Hippocampal formation (tissue), 2 donors: ENCODE measurements around the gene BICD1.
"Not testable (repeated sequence)": the region's sequence is repeated elsewhere in the genome, so short reads cannot be mapped to it uniquely, and the experiment has no call there.

Experiments used
- DNase-seq, 2 donors: peaks; one replicate each; lab custom pipeline; 2025; lab: John Stamatoyannopoulos, UW

The BICD1 gene

DNA sequence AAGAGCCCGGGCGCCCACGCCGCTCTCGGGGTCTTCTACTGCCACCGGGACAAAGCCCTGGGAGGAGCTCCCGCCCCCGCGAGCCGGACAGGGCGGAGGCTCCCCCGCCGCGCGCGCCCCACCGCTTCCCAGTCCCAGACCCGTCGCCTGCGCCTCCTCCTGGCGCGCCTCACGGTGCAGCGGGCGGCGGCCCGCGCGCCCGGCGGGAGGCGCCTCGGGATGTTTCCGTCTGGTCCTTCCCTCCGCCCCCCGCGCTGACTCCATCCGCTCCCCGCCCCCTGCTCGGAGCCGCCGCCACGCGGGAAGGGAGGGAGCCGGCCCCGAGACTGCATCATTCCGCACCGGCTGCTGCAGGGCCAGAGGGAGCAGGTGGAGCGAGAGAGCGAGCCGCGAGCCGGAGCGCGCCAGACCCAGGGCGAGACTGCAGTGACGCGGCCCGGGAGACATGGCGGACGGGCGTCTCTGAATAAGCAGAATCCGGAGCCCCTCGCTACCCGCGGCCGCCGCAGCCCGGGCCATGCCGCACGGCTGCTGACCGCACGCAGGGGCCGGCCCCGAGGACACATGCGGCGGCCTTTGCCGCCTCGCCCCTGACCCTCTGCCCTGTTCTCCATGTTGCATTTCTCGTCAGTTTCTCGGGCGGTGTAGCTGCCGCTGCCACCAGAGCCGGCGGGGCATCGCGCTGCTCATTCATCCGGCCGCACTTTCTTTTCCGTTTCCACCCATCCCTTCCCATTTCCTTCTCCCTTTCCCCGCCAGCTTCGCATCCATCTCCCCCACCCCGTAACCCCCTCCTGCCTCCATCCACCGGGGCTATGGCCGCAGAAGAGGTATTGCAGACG is at the start of gene BICD1:
Gene BICD1, plus strand, starts transcription at position 331 of the 842 bp plus-strand sequence. Its CDS starts 485 bp downstream, at position 816.
- DNase-seq: peak; percentile 82 to 90

DNA sequence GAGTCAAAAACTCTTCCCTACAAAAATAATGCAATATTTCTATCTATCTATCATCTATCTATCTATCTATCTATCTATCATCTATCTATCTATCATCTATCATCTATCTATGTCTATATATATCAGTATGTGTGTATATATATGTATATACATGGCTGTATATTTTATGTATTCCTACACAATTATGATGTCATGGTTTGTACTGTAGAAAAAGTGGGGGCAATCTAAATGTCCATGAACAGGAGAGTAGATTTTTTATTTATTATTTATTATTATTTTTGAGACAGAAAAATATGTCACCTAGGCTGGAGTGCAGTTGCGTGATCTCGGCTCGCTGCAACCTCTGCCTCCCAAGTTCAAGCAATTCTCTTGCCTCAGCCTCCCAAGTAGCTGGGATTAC is 45.6 kb upstream of the BICD1 start:
- no peak for DNase-seq

DNA sequence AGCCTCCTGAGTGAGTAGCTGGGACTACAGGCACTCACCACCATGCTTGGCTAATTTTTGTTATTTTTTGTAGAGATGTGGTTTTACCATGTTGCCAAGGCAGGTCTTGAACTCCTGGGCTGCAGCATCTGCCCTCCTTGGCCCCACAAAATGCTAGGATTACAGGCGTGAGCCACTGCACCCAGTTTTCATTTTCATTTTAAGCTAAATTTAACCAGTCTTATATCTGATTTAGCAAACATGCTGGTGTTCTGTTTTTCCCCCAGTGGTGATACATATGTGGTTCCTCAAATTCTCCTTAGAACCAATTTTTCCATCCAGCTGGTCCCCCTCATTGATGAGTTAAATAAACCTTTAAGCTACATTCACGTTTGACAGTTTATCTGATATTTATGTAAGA is 43.8 kb upstream of the BICD1 start:
- no peak for DNase-seq

DNA sequence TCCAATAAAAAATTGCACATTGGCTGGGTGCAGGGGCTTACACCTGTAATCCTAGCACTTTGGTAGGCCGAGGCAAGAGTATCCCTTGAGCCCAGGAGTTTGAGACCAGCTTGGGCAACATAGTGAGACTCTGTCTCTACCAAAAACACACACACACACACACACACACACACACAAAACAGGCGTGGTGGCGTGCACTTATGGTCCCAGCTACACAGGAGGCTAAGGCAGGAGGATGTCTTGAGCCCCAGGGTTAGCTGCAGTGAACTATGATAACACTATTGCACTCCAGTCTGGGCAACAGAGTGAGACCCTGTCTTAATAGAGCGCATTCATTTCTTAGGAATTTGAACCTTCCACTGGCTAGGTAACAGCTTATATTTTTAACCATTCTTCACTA is 42.9 kb upstream of the BICD1 start:
- no peak for DNase-seq

DNA sequence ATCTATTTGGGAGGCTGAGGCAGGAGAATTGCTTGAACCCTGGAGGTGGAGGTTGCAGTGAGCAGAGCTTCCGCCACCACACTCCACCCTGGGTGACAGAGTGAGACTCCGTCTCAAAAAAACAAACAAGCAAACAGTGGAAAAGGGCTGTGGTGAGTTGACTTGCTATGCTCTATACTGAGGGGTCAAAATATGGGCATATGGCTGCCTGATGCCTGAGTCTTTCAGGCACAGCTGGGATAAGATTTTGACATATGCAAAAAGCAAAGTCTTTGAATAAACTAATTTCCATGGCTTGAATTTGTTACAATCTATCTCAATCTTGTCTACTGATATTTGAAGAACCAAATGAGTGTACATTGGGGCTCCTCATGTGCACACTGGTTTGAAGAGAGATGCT is 40.4 kb upstream of the BICD1 start:
- DNase-seq: no peak

DNA sequence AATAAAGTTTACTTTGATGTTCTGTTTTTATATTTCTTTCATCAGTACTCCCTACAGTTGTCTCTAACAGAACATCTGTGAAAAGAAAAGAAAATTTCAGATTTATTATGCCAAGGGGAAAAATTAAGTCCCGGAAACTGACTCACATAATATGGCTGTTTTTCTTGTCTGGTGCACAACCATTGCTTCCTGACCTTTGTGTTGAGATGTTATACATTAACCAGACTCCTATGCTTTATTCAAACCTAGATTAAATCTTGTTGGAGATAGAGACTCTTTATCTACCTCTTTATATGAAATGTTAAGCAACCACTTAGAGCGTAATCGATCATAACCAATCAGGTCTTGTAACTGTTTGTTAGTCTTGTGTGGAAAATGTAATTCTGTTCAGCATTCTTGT is 37.6 kb upstream of the BICD1 start:
- DNase-seq: no peak

DNA sequence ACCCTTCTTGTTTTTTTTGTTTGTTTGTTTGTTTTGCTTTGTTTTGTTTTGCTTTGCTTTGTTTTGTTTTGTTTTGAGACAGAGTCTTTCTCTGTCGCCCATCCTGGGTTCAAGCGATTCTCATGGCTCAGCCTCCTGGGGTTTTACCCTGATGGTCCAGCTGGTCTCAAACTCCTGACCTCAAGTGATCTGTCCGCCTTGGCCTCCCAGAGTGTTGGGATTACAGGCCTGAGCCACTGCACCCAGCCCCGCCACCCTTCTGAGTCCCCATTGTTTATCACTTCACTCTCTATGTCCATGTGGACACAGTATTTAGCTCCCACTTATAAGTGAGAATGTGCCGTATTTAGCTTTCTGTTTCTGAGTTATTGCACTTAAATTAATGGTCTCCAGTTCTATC is 36.9 kb upstream of the BICD1 start:
- no peak for DNase-seq

DNA sequence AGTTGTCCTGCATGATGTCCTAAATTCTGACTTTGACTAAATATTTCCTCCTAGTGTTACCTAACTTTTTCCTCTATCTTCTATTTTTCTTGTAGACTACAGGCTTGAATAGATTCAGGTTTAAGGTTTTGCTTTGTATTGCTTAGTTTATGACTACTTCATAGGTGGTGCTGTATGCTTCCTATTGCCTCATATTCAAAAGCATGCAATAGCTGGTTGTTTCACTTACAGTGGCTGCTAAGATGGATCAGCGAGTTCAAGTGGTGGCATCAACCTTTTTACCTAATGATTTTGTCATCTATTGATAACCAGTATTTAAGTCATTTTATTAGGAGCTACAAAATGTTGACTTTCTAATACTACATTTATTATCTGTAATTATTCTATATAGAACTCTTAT is 36.3 kb upstream of the BICD1 start:
- DNase-seq: no peak

DNA sequence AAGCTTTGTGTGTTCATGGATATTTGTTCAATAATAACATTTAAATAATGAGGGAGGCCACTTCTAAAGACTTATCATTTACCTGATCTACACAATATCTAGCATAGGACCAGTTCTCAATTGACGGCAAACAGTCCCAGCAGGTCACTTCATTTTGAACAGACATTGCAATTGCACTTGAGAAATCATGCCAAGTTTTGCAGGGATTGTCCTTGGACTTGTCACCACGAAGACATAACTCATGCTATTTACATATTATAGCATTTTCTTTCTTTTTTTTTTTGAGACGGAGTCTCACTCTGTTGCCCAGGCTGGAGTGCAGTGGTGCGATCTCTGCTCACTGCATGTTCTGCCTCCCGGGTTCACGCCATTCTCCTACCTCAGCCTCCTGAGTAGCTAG is 34.5 kb upstream of the BICD1 start:
- no peak for DNase-seq

DNA sequence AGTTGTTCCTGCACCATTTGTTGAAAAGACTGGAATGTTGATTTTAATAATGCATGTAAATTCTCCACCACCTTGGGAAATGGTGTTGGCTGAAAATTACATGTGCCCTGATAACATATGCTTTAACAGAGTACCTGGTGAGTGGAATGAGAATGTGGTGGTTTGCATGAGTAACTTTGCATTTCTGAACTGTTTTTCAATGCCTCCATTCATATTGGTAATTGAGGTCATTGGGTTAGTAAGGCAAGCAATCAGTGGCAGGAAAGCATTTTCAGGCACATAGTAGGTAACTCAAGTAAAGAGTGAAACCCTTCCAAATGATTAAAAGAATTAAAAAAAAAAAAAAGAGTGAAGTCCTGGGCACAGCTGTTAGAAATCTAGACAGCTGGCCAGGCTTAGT is 32.2 kb upstream of the BICD1 start:
- no peak for DNase-seq

DNA sequence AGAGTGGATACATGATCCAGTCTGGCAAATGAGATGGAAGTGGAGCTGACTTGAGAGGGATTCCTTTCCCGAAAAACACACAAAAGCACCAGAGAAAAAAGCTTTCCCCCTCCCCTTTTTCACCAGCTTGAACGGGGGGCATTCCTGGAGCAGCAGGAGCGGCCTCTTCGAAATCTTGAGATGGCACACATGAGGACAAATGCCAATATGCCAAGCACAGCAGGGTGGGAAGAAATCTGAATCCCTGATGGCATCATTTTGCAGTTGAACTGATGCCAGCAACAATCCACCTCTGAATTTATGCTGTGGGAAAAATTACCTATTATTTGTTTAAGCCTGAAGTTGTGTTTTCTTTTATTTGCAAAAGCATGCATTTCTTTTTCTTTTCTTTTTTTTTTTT is 29.7 kb upstream of the BICD1 start:
- DNase-seq: no peak

DNA sequence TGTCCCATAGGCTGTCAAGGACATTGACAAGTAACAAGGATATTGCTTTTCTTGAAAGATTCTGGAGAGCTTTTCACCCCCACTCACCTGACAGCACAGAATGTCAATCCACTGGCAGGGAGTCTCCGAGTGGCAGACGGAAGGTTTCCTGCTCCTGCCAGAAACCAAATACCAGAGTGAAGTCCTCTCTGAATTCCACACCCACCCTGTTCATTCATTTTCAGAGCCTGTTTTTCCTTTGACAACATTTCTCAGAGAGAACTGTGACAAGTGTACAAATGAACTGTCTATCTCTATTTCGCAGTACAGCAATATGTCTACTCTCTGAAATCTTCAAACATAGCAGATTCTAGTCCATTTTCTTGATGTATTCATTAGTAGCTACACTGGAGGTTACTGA is 26.2 kb upstream of the BICD1 start:
- DNase-seq: no peak

DNA sequence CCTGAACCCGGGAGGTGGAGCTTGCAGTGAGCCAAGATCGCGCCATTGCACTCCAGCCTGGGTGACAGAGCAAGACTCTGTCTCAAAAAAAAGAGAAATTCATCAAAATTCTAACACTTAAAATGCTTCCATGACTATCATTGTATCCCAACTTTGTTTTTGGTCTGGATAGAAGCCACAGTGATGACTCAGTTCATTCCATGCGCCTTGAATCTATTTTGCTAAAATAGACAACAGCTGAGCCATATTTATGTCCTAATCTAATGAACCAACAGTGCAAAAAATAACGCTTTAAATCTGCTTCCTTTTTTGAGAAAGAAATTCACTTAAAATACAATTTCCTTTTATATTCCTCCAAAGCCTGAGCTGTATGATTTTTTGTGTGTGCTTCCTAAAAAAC is 23.2 kb upstream of the BICD1 start:
- no peak for DNase-seq

DNA sequence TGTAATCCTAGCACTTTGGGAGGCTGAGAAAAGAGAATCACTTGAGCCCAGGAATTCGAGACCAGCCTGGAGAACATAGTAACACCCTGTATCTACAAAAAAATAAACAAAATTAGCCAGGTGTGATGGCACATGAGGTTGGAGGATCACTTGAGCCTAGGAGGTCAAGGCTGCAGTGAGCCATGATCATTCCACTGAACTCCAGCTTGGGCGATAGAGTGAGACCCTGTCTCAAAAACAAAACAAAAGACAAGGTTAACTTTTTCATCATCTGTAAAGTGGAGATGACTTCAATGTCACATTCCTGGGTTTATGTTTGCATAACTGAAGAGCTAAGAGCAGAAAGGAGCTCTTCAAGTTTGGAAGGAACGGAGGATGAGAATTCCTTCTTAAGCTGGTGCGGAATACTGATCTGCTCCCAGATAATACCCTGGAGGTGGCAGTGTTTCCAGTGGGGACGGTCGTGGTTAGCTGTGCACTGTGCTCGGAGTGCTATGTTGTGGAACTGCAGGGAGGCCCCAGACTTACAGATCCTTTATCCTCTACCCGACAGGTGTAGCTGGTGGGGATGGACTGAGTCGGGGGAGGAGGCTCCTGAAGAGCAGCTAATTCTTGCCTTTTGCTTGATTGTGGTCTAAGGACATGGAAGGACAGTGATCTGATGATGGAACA is 22.5 kb upstream of the BICD1 start:
- DNase-seq: no peak

DNA sequence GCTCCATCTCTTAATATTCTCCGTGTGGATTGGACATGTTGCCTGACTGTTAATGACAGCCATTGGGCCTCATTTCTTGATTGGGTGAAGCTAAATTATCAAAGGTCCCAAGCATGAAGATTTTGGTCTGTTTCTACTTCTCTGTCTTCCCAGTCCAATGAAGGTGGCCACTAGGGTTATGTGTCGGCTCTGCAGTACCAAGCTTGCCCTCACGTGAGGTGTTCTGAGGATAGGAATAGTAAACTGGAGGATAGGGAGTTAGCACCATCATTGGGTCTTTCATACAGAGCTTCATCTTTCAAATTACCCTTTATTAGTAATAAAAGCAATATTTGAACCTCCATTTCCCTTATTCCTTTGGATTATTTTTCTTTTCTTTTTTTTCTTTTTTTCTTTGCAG is 21.9 kb upstream of the BICD1 start:
- DNase-seq: no peak

DNA sequence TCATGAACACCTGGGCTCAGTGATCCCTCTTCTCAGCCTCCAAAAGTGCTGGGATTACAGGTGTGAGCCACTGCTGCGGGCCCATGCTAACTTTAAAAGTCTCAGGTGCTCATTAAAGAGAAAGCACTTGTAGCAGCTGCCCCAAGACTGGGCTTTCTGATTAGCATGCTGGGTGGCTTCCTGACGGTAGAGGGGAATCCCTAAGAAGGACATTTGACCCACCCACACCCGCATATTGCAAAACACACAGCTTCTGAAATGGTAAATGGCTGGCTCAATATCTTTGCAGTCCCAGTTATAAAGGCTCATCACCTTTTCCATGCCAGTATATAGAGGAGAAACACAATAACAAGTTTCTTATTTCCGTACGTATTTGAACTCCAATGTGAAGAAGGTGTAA is 19.3 kb upstream of the BICD1 start:
- no peak for DNase-seq

DNA sequence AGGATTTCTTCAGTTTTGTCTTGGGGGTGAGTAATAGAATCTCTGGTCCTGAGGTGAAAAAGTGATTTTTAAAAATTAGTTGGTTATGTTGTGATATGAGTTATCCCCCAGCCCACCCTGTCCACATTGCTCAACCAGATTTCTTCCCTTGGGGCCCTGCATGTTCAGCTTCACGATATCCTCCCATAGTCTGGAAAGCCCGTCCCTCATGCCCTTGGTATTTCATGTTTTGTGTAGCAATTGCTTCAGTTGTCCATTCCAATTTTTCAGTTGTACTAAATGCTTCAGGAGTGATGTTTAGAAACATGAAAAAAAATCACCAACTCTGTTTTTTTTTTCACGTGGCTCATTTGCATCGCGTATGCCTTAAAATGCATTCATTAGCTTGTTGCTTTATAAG is 17.5 kb upstream of the BICD1 start:
- no peak for DNase-seq

DNA sequence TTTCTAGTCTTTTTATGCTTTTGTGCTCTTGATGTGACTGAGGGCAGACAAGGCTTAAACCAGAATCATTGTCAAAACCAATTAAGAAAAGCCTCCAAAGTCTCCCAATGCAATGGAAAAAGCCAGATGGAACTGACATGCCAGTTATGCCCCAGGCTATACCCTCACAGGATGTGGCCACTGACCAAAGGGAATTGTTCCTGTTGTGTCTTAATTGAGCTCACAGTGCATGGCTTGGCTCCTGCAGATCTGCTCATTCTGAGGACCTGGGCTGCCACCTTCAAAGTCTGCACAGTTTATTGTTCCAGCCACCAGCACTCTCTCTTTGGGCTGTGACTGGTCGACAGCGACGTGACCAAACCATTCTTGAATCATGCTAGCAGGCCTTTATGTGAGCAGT is 17.1 kb upstream of the BICD1 start:
- DNase-seq: no peak

DNA sequence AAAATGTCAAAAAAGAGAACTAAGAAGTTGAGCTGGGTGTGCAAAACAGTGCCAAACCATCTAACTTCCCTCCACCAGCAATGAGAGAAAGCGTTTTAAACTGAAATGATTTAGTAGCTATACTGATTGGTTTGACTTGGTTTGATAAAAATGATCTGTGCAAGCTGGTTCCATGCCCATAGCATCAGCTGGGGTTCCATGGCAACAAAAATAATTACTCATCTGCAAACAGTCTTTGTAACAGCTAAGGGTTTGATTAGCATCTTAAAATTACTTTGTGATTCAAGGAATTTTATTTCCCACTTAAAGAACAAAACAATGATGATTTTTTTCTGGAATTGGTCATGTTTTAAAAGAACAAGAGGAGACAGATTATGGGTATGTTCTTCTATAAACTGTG is 15.0 kb upstream of the BICD1 start:
- DNase-seq: no peak

DNA sequence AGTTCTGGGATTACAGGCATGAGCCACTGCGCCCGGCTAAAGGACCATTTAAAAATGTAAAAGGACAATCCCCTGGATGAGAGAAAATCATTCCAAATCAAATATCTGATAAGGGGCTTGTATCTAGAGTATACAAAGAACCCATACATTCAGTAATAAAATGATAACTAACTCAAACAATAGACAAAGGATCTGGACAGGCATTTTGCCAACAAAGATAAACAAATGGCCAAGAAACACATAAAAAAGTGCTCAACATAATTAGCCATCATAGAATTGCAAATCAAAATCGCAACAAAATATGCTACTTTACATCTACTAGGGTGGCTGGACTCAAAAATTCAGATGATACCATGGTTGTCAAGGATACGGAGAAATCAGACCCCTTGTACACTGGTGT is 8.5 kb upstream of the BICD1 start:
- DNase-seq: no peak

DNA sequence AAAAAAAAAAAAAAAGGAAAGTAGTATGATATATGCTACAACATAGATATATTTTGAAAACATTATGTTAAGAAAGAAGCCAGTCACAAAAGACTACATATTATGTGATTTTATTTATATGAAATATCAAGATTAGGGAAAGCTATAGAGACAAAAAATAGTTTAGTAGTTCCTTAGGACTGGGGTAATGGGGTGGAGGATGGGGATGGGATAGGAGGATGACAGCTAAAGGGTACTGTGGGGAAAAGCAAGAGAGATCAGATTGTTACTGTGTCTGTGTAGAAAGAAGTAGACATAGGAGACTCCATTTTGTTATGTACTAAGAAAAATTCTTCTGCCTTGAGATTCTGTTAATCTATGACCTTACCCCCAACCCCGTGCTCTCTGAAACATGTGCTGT is 7.4 kb upstream of the BICD1 start:
- not testable (repeated sequence) for DNase-seq

DNA sequence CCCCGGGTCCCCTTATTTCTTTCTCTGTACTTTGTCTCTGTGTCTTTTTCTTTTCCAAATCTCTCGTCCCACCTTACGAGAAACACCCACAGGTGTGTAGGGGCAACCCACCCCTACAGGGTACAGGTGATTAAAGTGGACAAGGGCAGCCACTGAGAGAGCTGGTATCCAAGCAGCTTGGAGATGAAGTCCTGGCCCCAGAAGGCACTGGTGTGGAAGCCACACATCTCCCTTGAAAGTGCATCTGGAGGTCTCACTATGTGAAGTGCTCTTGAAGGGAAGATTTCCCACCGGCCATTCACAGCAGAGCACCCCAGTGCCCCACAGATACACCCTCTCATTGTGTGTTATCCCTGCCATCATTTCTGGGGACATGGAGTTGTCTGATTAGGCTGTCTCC is 6.3 kb upstream of the BICD1 start:
- DNase-seq: no peak

DNA sequence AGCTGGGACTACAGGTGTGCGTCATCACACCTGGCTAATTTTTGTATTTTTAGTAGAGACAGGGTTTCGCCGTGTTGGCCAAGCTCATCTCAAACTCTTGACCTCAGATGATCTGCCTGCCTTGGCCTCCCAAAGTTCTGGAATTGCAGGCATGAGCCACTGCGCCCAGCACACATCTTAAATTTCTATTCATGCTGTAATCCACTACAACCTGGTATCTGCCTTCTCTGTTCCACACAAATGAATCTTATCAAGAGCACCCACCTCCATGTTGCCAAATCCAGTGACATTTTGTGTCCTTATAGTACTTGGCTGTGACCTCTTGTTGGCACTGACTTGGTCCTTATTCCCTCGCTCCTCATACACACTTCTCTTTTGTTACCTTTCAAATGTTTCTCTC is 5.8 kb upstream of the BICD1 start:
- DNase-seq: no peak

DNA sequence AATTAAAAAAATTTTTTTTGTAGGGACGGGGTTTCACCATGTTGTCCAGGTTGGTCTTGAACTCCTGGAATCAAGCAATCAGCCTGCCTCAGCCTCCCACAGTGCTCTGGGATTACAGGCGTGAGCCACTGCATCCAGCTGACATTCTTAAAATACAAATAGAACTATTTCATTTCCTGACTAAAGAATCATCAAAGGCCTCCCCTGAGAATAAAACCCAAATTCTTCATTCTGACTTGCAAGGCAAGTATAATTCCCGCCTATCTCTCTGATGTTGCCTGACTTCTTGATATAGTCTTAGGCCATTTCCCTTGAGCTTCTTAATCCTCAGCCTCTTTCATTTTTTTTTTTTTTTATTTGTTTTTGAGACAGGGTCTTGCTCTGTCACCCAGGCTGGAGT is 4.4 kb upstream of the BICD1 start:
- no peak for DNase-seq
